B cell (primary cell): Measurements from ENCODE around the gene SSUH2.

Source experiments
- CTCF ChIP-seq: fragments of 200-600 bp; IDR thresholded peaks from one replicate; pipeline ENCODE4 v1.8.0; 2022; ENCODE audit warnings: antibody characterized with exemption, mild to moderate bottlenecking
- EZH2 ChIP-seq: IDR thresholded peaks from 2 replicates; pipeline ENCODE4 v1.6.1; 2012; ENCODE audit warnings: borderline replicate concordance, low read depth, mild to moderate bottlenecking, moderate library complexity, low read length; ENCODE audit not compliant: insufficient read depth, poor library complexity, severe bottlenecking

- TF ChIP-seq CTCF (no peak), EZH2 (no peak)
Measured at GRCh38 chr3:8600457-8600856, 44.1 kb downstream of the SSUH2 start.
